Neural progenitor cell (in vitro differentiated cells): Measurements from ENCODE around the gene CDV3.
A peak's percentile ranks its signal among the peaks of the same experiment; 100 is the strongest.

ENCODE experiments used
- EZH2phosphoT487 ChIP-seq: fragments of 200-600 bp; sonication (generic); IDR thresholded peaks from 2 replicates; pipeline ENCODE4 v1.6.1; 2017; ENCODE audit warnings: antibody characterized with exemption
- TF ChIP-seq, protein P1 (sequence below): fragments of 200-600 bp; sonication (generic); IDR thresholded peaks from 2 replicates; pipeline ENCODE4 v1.5.1; 2017; ENCODE audit warnings: antibody characterized with exemption, mild to moderate bottlenecking

- TF ChIP-seq EZH2phosphoT487, result no peak
- TF ChIP-seq, protein P1, sequence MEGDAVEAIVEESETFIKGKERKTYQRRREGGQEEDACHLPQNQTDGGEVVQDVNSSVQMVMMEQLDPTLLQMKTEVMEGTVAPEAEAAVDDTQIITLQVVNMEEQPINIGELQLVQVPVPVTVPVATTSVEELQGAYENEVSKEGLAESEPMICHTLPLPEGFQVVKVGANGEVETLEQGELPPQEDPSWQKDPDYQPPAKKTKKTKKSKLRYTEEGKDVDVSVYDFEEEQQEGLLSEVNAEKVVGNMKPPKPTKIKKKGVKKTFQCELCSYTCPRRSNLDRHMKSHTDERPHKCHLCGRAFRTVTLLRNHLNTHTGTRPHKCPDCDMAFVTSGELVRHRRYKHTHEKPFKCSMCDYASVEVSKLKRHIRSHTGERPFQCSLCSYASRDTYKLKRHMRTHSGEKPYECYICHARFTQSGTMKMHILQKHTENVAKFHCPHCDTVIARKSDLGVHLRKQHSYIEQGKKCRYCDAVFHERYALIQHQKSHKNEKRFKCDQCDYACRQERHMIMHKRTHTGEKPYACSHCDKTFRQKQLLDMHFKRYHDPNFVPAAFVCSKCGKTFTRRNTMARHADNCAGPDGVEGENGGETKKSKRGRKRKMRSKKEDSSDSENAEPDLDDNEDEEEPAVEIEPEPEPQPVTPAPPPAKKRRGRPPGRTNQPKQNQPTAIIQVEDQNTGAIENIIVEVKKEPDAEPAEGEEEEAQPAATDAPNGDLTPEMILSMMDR, result peak; percentile 69
Observed at GRCh38 chr3:133578548-133579191, 5.2 kb downstream of the CDV3 start.
